Stimulated activated CD4-positive, alpha-beta T cell treated with anti-CD3 and anti-CD28 coated beads, Interleukin-12 subunit alpha, Interleukin-12 subunit beta, amount 100 ng/mL, for 4 hours (primary cell): Measurements from ENCODE around the gene CCNQ.

ENCODE experiments used
- DNase-seq: peaks from one replicate; pipeline ENCODE4 v3.0.0-alpha.2; 2020

CCNQ gene

DNA sequence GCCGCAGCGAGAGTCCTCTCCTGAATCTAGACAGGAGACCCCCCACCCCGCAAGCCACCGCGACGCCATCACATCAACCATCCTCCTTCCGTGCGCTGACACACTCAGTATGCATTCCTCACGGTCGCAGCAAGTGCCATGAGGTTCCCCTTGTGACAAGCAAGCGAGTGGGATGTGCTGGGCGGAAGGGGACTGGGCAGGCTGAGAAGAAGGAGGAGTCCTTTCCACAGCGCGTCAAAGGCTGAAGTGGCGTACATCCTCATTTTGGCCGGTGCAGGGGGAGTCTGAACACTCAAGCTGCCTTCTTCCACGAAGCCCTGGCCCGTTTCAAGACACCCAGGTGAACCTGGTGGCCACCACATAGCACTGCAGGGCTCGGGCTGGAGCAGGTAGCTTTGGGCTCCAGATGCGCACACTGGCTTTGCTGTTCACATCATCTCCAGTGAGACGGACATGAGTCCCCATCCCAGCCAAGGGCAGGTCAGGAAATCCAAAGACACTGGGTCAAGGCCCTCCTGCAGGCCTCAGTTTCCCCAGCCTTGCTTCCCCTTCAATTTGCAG, 30.4 kb downstream of the CCNQ start:
- DNase-seq, result no peak

DNA sequence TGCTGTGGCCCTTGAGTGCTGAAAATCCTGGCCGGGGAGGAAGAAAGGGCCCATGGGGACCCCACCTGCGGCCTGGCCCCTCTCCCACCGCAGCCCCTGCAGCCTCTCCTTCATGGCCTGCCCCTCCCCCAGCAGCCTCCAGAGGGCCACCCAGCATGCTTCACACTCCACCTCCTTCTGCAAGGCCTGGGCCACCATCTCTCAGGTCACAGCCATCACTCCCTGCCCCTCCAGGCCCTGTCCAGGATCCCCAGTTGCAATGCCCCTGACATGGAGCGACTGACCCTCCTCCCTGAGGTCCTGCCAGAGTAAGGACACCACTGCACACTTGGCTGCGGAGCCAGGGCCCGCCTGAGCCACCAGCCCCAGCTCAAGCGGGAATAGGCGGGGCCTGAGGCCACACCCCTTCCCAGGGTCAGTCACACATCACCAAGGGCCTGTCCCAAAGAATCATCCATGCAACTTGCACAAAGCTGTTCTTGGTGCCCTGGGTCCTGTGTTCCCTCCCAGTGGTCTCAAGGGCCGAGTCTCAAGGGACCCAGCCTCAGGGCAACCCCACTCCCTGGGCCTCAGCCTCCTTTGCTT, 32.9 kb downstream of the CCNQ start:
- DNase-seq, result no peak

DNA sequence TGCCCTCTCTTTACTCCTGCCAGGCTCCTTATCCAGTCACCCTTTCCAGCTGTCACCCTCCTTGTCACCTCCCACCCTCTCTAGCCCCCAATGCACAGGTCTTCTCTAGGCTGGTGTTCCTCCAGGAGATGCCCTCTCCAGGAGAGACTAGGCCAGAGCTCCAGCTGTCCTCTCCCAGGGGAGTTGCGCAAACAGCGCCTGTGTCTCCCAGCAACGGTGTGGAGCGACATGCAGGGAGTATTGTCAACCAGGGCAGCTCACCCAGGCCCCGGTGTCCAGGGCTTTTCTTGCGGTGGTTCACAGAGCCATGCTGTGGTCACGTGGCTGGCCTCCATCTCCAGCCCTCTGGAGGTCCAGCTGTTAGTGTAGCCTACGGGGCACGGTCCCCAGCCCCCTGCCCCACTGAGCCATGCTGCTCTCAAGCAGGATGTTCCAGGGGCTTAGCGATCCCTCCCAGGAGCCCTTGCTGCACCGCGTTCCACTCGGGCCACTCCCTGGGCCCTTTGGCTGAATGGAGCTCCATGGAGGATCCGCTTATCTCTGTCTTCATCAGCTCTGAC, 34.8 kb downstream of the CCNQ start:
- DNase-seq, result no peak

DNA sequence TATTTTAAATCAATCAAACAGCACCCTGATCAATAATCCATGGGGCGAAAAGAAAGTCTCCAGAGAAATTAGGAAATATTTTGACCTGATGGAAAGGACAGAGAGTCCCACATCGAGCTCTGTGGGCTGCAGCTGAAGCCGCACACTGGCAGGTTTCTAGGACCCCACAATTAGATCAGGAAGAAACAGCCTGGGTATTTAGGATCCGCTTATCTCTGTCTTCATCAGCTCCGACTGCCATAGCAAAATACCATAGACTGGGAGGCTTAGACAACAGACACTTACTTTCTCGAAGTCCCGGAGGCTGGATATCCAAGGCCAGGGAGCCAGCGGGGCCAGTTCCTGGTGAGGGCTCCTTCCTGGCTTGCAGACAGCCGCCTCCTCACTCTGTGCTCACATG, 36.4 kb downstream of the CCNQ start:
- no peak for DNase-seq

DNA sequence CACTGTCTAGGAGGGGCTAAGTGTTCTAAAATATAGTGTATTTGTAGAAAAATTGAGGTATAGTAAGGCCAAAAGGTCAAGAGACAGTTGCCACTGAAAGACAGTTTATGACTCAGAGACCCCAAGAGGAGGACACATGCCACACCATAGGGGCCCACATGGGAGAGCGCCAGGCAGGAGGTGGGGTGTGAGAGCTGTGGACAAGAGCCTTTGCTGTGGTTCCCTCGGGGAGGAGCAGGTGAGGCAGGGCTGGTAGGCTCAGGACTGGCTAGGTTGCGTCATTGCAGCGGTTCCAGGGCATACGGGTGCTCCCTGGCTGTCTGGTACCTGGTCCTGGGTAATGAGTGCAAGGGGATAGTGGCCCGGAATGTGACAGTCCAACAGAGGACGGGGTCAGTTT, 37.6 kb downstream of the CCNQ start:
- DNase-seq, result no peak

DNA sequence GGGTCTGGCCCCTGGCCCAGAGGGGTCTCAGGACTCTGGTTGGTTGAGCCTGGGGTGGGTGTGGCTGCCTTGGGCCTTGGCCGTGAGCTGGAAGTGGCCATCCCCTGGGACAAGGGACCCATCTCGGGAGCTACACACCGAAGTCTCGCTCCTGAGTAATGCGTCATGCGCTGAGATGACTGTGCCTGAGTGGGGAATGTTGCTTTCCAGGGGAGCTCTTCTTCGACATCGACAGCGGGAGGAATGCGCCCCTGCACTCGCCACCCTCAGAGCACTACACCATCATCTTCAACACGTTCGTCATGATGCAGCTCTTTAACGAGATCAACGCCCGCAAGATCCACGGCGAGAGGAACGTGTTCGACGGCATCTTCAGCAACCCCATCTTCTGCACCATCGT, 38.5 kb downstream of the CCNQ start:
- DNase-seq, result no peak

DNA sequence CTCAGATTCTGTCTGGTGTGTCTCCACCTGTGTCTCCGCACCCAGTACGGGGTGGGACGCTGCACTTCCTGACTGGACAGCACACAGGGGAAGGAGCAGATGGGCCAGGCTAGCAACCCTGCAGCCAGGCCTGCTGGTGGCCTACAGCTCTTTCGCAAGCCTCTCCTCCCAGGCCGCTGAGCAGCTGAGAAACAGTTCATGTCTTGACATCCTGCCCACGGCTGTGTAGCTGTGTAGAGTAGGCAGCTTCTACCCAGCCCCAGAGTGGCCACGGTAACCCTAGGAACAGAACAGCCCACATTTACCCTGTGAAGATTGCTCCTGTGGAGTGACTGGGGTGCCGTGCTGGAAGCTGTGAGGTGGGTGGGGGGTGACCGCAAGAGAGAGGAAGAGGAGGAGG, 38.9 kb downstream of the CCNQ start:
- no peak for DNase-seq

DNA sequence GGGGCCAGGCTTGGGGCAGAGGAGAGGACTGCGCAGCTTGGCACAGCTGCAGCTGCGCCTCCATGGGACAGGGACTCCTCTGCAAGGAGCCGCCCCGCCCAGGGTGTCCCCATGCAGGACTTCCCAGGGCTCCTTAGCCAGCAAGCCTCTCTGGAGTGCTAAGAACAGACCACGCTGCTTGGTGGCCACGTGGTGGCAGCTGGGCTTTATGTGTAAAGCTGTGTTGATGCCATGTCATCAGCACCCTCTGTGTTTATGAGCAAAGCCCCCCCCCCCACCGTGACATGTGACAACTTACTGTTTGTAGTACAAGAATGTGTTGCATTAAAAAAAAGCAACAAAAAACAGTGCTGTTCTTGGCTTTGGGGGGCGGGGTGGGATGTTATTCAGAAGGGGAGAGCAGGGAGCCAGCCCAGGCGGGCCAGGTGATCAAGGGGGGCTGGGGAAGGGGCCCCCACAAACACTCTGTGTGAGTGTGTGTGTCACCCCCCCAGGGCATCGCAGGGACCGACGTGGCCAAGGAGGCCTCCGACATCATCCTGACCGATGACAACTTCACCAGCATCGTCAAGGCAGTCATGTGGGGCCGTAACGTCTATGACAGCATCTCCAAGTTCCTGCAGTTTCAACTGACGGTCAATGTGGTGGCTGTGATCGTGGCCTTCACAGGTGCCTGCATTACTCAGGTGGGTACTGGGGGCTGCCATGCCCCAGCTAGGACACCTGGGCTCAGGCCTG, 41.2 kb downstream of the CCNQ start:
- no peak for DNase-seq

DNA sequence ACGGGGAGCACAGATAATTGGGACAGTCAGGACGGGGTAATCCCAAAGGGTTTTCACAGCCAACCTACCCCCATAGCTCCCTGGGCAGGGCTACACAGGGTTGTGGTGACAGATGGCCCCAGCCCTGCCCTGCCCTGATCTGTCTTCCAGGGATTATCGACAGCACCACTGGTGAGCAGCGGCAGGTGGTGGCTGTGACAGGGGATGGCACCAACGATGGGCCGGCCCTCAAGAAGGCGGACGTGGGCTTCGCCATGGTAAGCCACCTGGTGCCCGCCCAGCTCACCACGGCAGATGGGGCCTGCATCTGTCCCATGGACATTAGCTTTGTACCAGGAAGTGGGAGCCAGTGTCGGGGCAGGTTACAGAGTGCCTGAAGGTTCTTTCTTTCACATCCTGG, 42.2 kb downstream of the CCNQ start:
- DNase-seq, result no peak

DNA sequence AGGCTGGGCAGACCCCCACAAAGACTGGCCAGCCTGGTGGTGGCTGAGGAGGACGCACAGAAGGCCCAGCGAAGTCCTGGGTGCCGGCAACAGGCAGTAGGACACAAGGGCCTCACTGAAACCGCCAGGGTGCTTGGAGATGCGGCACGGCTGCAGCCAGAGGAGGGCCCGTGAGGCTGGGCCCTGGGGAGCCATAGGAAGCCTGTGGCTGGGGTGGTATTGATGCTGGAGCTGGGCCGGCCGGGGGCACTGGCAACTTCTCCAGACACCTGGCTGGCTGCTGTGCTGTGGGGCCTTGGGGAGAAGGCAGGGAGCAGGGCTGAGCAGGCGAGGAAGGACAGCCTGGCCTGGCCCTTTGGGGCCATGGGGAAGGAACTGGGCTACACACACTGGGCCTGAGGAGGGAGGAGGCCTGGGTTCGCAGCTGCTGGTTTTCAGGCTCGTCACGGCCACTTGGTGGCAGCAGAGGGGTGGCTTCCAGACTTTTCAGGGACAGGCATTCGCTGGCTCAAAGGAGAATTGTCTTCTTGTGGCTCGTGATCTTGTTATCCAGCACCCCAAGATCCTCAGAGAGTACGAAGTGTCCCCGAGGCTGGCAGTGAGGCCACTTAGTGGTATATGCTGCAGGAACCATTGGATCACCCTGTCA, 44.3 kb downstream of the CCNQ start:
- DNase-seq, result peak; percentile 52

DNA sequence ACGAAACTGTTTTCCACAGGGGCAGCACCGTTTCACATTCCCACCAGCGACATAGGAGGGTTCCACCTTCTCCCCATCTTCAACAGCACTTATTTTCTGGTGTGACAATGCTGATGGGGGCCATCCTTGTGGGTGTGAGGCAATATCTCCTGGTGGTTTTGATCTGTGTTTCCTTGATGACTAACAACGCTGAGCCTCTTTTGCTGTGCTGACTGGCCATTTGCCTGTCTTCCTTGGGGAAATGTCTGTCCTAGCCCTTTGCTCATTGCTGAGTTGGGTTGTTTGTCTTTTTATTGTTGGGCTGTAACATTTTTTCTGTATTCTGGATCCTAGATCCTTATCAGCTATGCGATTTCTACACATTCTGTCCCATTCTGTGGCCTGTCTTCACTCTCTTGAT, 47.8 kb downstream of the CCNQ start:
- no peak for DNase-seq

DNA sequence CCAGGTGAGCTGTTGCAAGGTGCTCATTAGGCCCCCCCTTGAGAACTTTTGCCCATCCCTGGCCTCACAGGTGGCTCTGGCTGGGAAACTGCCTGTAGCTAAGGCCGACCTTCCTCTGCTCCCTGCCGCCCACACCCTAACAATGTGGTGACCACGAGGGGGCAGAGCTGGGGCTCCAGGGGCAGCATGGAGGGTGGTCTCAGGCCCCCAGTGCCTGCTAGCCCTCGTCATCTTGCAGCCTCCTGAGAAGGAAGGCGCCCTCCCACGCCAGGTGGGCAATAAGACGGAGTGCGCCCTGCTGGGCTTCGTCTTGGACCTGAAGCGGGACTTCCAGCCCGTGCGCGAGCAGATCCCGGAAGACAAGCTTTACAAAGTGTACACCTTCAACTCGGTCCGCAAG, 49.1 kb downstream of the CCNQ start:
- no peak for DNase-seq

DNA sequence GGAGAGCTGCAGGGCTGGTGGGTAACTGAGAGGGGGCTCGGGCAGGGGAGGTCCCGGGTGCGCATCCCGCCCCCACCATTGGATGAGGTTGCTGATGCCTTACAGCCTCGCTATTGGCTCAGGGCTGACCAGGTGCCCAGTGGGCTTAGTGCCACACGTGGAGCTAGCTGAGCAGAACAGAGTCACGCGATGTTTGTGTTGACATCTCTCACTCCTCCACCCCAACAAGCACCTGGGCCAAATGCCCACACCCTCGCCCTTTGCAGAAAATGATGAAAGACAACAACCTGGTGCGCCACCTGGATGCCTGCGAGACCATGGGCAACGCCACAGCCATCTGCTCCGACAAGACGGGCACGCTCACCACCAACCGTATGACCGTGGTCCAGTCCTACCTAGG, 49.7 kb downstream of the CCNQ start:
- DNase-seq, result no peak

DNA sequence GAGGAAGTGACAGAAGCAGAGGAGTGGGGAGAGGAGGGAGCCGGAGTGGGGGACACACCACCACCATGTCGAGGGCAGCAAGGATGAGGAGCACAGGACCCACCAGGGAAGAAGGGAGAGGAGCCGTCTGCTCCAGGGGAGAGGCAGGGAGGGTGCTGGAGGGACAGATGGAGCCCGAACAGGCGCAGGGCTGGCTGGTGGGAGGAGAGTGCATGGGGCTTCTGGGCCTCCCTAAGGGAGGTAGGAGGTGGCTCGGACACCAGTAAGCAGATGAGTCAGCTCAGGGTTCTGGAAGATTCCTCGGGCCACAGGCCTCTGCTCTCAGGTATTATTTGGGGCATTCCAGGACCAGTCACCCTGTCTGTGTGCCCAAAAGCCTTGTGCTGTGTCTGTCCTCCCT, 51.7 kb downstream of the CCNQ start:
- no peak for DNase-seq

DNA sequence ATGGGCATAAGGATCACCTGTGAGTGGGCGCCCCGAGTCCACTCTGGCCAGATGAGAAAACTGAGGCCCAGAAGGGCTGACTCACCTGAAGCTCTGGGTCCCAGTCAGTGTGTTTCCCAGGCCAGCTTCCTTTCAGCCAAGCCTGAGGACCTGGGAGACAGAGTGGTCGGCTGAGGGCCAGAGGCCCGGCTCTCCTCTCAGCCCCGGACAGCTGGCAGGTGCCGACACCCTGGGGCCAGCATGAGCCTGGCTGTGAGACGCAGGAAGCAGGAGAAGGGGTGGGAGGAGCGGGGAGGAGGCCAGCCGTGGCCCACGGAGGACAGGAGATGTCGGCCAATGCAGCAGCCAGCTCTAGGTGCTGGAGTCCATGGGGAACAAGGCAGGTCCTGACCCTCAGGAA, 52.6 kb downstream of the CCNQ start:
- DNase-seq, result no peak

DNA sequence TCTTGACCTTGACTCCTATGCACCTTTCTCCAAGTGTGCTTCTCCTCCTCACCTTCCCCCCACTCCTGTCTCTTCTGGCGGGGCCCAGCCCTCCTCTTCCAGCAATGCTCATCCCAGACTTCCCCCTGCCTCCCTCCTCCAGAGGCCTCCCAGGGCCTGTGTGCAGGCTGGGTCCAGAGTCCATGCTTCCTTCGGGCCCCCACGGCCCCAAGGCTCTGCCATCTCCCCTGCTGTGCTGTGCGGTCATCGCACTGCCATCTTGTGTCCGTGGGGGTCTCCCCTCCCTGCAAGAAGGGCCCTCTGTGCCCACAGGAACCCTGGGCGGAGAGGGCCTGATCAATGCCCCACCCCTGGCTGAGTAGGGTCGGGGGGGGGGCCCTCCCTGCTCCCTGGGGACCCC, 54.2 kb downstream of the CCNQ start:
- DNase-seq, result no peak

DNA sequence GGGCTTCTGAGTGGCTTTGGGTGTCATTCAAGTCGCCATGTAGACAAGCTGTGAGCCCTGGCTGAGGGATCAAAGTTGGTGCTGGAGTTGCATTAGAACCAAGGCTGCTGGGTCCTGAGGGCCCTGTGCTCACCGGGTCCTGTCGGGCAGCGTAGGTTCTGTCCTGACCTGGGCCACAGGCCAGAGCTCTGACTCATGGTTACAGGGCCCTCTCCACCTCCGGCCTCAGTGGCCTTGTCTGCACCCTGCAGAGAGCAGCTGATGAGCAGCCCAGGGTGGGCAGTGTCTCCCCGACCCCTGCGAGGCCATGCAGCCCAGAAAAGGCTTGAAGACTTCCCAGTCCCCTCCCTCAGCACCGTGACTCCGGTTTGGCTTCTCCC, 59.0 kb downstream of the CCNQ start:
- no peak for DNase-seq

DNA sequence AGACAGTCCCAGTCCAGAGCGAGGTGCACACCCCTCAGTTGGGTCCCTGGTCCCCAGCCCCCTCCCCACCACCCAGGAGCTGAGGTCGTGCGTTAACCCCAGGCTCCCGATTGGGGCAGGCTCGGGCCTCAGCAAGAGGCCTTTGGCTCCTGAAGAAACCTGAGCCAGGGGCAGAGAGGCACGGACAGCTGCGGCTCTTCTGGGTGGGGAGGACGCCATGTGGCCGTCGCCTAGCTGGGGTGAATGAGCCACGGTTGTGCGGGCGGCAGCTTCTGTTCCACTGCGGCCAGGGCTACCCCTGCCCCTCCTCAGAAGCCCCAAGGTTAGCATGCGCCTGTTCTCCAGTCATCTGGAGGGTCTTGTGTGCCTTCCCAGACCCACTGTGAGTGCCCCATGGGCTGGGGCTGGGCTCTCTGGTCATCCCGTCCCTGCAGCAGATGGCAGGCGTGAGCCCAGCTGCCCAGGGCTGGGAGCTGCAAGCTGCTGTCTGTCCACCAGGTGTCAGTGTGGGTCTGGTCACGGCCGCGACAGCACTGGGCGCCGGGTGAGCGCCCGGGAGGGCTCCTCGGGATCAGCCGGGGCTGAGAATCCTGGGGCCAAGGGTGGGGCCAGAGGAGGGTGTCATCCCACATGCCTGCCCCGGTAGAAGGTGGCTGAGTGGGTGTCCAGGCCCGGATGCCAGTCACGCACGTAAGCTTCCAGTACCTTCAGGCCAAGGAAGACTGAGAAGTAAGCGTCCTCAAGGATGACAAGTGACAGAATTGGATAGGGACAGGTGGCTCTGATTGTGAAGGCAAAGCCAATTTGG, 59.6 kb downstream of the CCNQ start:
- DNase-seq, result peak; percentile 55

DNA sequence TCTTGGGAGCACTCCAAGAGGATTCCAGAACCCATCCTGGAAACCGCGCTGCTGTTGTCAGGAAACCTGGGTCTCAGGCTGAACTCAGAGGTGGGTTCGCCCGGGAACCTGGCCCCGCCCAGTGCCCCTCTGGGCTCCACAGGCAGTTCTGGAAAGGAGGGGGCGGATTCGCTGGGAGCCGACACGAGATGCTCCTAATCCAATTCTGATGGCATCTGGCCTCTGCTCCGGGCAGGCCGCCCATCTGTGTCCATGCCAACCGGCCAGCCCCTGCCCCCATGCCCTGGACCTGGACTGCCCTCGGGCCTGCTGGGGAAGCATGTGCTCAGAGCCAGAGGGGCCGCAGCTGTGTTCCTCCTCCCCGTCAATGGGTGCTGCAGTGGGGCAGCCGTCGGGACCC, 60.5 kb downstream of the CCNQ start:
- DNase-seq, result no peak
